Activated naive CD4-positive, alpha-beta T cell treated with anti-CD3 and anti-CD28 coated beads, Interleukin-2, amount 10 ng/mL, durations not matched to agents 5 hours and 36 hours (primary cell): ENCODE results near the gene GABRA6. TPM values are rescaled to one million over a fixed set of nuclear protein-coding genes. Genes with fewer than 3 reads are reported as not detected.

Source experiments
- total RNA-seq, 2 experiments: library from RNA; stranded (reverse); gene quantifications; one replicate each; pipeline ENCODE4 v1.2.3, GENCODE V29; 2021

Gene GABRA6
- not detected for total RNA-seq

DNA sequence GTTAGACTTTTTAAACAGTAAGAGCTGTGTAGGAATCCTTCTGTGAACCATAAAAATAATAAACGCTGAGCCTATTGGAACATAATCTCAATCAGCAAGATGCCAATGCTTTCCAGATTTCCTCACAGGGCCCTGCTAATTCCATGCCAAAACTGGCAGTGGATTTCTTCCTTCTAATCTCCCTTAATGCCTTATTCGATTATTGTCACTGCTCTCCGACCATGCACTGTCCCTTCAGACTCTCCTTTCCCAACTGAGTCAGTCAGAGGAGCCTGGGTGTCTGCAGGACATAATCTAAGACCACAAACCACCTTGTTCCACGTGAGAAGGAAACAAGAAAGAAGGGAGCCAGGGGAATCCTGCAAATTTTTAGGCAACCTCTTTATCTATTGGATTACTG, at the start of gene GABRA6:
TSS of gene GABRA6 (plus strand) at position 261 of the 400 bp plus-strand sequence. CDS start 269 bp downstream, outside the sequence.

Other genes starting within 250 kb of the GABRA6 start
- gene GABRB2, start 139.0 kb upstream of the GABRA6 start, total RNA-seq = not detected
- not detected for gene GABRA1, start 162.4 kb downstream of the GABRA6 start, total RNA-seq